GM19463 (cell line): ENCODE data around the gene PCDHB7.
"Not testable (repeated sequence)": the region's sequence is repeated elsewhere in the genome, so short reads cannot be mapped to it uniquely, and the experiment has no call there.

ENCODE experiments used
- ATAC-seq: cut with Tn5 transposase; IDR thresholded peaks from one replicate; pipeline ENCODE4 v1.9.1; 2021; ENCODE audit warnings: mild to moderate bottlenecking, moderate library complexity; ENCODE audit not compliant: unreplicated experiment

The PCDHB7 gene

GRCh38 chr5:141172381-141173204 lies at the start of gene PCDHB7:
Gene PCDHB7 (plus strand): TSS chr5:141172644. CDS start chr5:141172836, 192 bp downstream.
- ATAC-seq: no peak

GRCh38 chr5:141123396-141124135 lies 48.9 kb upstream of the PCDHB7 start:
- ATAC-seq: not testable (repeated sequence)

- ATAC-seq: no peak
Measured at GRCh38 chr5:141127305-141127704, 45.1 kb upstream of the PCDHB7 start.

- ATAC-seq: no peak
Measured at GRCh38 chr5:141135030-141135717, 37.3 kb upstream of the PCDHB7 start, which contains the start of gene PCDHB5. Gene PCDHB5 (plus strand): TSS chr5:141135206. CDS start chr5:141135435, 229 bp downstream.

GRCh38 chr5:141135718-141136266 lies 36.7 kb upstream of the PCDHB7 start:
- ATAC-seq: no peak

GRCh38 chr5:141137346-141137745 lies 35.1 kb upstream of the PCDHB7 start:
- ATAC-seq: not testable (repeated sequence)

- no peak for ATAC-seq
Measured at GRCh38 chr5:141149812-141150211, 22.6 kb upstream of the PCDHB7 start, which contains the start of gene PCDHB6. Gene PCDHB6 (plus strand): TSS chr5:141150057. CDS start chr5:141150258, 201 bp downstream.

GRCh38 chr5:141150224-141150992 lies 22.0 kb upstream of the PCDHB7 start:
- ATAC-seq: no peak

GRCh38 chr5:141150993-141151325 lies 21.5 kb upstream of the PCDHB7 start:
- no peak for ATAC-seq

GRCh38 chr5:141151632-141152031 lies 20.8 kb upstream of the PCDHB7 start:
- not testable (repeated sequence) for ATAC-seq

GRCh38 chr5:141152096-141152495 lies 20.3 kb upstream of the PCDHB7 start:
- ATAC-seq: not testable (repeated sequence)

GRCh38 chr5:141155540-141156374 lies 16.7 kb upstream of the PCDHB7 start:
- ATAC-seq: no peak

GRCh38 chr5:141157356-141157755 lies 15.1 kb upstream of the PCDHB7 start:
- ATAC-seq: not testable (repeated sequence)

- ATAC-seq: not testable (repeated sequence)
Measured at GRCh38 chr5:141157901-141158300, 14.5 kb upstream of the PCDHB7 start.

GRCh38 chr5:141174291-141175104 lies 2.1 kb downstream of the PCDHB7 start:
- not testable (repeated sequence) for ATAC-seq

- no peak for ATAC-seq
Measured at GRCh38 chr5:141175933-141176332, 3.5 kb downstream of the PCDHB7 start.

GRCh38 chr5:141177577-141178191 lies 5.2 kb downstream of the PCDHB7 start, which contains the start of gene PCDHB8:
Gene PCDHB8 (plus strand): TSS chr5:141177790. CDS start chr5:141178035, 245 bp downstream.
- ATAC-seq: not testable (repeated sequence)

- not testable (repeated sequence) for ATAC-seq
Measured at GRCh38 chr5:141179371-141179770, 6.9 kb downstream of the PCDHB7 start.
